CD4-positive, alpha-beta memory T cell (primary cell): ENCODE data around the gene CERS6. TPM values are rescaled to one million over a fixed set of nuclear protein-coding genes. Genes with fewer than 3 reads are reported as not detected.

Source experiments
- CTCF ChIA-PET: fragments of 350-600 bp; sonication (Branson Sonifier 250); formaldehyde crosslinking; loops from one replicate; lab custom pipeline; 2021; ENCODE audit warnings: inconsistent platforms; ENCODE audit not compliant: partially characterized antibody; lab: Charles Lee
- POLR2A ChIA-PET: fragments of 350-600 bp; sonication (Branson Sonifier 250); formaldehyde crosslinking; loops from one replicate; lab custom pipeline; 2021; ENCODE audit not compliant: partially characterized antibody; lab: Charles Lee
- DNase-seq, 5 donors: peaks; one replicate each; pipeline versions ENCODE4 v3.0.0 to v3.0.0-alpha.2; 2020 to 2022; ENCODE audit warnings: mixed read lengths in 1 of 5
- H3K27ac ChIP-seq: one replicate; pipeline ENCODE4 v1.7.0; 2013; ENCODE audit warnings: low read depth, low read length
- H3K27me3 ChIP-seq: 2 replicates; pipeline ENCODE4 v1.7.0; 2013; ENCODE audit warnings: mild to moderate bottlenecking, low read length, moderate library complexity; ENCODE audit not compliant: insufficient read depth
- H3K36me3 ChIP-seq: 2 replicates; pipeline ENCODE4 v1.7.0; 2013; ENCODE audit warnings: mild to moderate bottlenecking, low read length, moderate library complexity; ENCODE audit not compliant: insufficient read depth
- H3K4me1 ChIP-seq: 2 replicates; pipeline ENCODE4 v1.7.0; 2013; ENCODE audit warnings: mild to moderate bottlenecking, low read length, moderate library complexity; ENCODE audit not compliant: insufficient read depth
- H3K4me3 ChIP-seq, 2 donors: one replicate each; pipeline ENCODE4 v1.7.0; 2013; ENCODE audit warnings: low read length in 2 of 2, mild to moderate bottlenecking in 1 of 2
- H3K9me3 ChIP-seq, 2 donors: one replicate each; pipeline ENCODE4 v1.7.0; 2013; ENCODE audit warnings: low read length in 2 of 2, control low read depth in 1 of 2; ENCODE audit not compliant: control insufficient read depth in 1 of 2
- H3K27ac Mint-ChIP-seq, 7 donors: one replicate each; pipeline ENCODE4 v1.8.0; 2020 to 2021; ENCODE audit warnings: mixed read lengths in 7 of 7, mild to moderate bottlenecking in 6 of 7, inconsistent platforms in 3 of 7, moderate library complexity in 3 of 7
- H3K27me3 Mint-ChIP-seq, 2 donors: one replicate each; pipeline ENCODE4 v1.8.0; 2020 to 2021; ENCODE audit warnings: mixed read lengths in 2 of 2
- H3K36me3 Mint-ChIP-seq, 2 donors: one replicate each; pipeline ENCODE4 v1.8.0; 2020 to 2021; ENCODE audit warnings: mixed read lengths in 2 of 2, inconsistent platforms in 1 of 2, mild to moderate bottlenecking in 1 of 2
- H3K4me1 Mint-ChIP-seq, 4 donors: one replicate each; pipeline ENCODE4 v1.8.0; 2020 to 2021; ENCODE audit warnings: mixed read lengths in 4 of 4, mild to moderate bottlenecking in 1 of 4
- H3K4me3 Mint-ChIP-seq, 8 donors: one replicate each; pipeline ENCODE4 v1.8.0; 2020 to 2021; ENCODE audit warnings: mixed read lengths in 8 of 8, mild to moderate bottlenecking in 7 of 8, moderate library complexity in 6 of 8, inconsistent platforms in 3 of 8
- H3K9me3 Mint-ChIP-seq, 8 donors: one replicate each; pipeline ENCODE4 v1.8.0; 2020 to 2021; ENCODE audit warnings: mixed read lengths in 8 of 8, mild to moderate bottlenecking in 5 of 8, inconsistent platforms in 3 of 8, moderate library complexity in 1 of 8
- intact Hi-C: fragments of 100-400 bp; cut with micrococcal nuclease; formaldehyde crosslinking; loops from one replicate; pipeline ENCODE4 v1.15.1; 2023
- polyA plus RNA-seq, 2 donors: library from polyadenylated mRNA; unstranded; fragments of 300-500 nt; fragmentation: Illumina TruSeq; gene quantifications; one replicate each; pipeline ENCODE4 v1.2.3, GENCODE V29; 2021
- total RNA-seq, 2 experiments: library from RNA; stranded (reverse); gene quantifications; one replicate each; pipeline ENCODE4 v1.2.3, GENCODE V29; 2021

The CERS6 gene
- total and polyA plus RNA-seq, 4 experiments from 2014 or later = 5.1 to 11.3 (median 7.6) TPM

DNA sequence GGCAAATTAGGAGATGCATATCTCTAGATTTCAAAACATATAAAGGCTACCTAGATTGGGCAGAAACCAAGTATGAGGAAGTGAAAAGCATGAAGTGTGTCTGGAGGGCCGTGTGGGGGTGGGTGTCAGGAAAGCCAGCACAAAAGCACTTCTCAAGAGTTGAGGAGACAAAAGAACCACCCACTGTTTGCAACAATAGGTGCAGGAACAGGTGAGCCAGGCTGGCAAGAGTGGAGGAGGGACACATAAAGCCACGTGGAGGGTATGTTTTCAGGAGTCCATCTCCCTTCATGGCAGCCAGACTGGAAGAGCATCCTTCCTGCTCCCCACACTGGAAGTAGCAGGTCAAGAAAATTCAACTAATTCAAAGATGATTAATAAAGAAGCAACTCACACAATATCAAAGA, 96.4 kb downstream of the CERS6 start:
- ChIA-PET POLR2A (no interaction called here), CTCF (no interaction called here)
- Histone ChIP-seq H3K36me3 (no peaks in the 10 kb centered on the region), H3K4me3 (no peak overlapping the region), H3K4me1 (no peaks in the 10 kb centered on the region), H3K9me3 (no peaks in the 10 kb centered on the region), H3K27ac (no peak overlapping the region), H3K27me3 (no peaks in the 10 kb centered on the region)
- H3K27me3 Mint-ChIP-seq = no peaks in the 10 kb centered on the region
- peaks cover 8 to 22% (median 12%) of the 10 kb centered on the region in 4 donors for H3K4me1 Mint-ChIP-seq
- peaks cover 0 to 2% (median 0%) of the 10 kb centered on the region in 8 donors for H3K9me3 Mint-ChIP-seq
- intact Hi-C loops = no loop called here
- H3K36me3 Mint-ChIP-seq = peaks cover 9 to 21% of the 10 kb centered on the region in 2 donors
- no peak for DNase-seq
- peak overlapping the region in 1 of 7 donors; percentile 18 for H3K27ac Mint-ChIP-seq
- H3K4me3 Mint-ChIP-seq = no peak overlapping the region

- Histone ChIP-seq H3K4me3 (no peak overlapping the region), H3K27me3 (no peaks in the 10 kb centered on the region), H3K9me3 (no peaks in the 10 kb centered on the region), H3K36me3 (no peaks in the 10 kb centered on the region), H3K4me1 (no peaks in the 10 kb centered on the region), H3K27ac (no peak overlapping the region)
- H3K9me3 Mint-ChIP-seq = peaks cover 0 to 5% (median 0%) of the 10 kb centered on the region in 8 donors
- CTCF ChIA-PET = no interaction called here
- peaks cover 2 to 8% of the 10 kb centered on the region in 2 donors for H3K36me3 Mint-ChIP-seq
- H3K27me3 Mint-ChIP-seq = no peaks in the 10 kb centered on the region
- peaks cover 6 to 16% (median 11%) of the 10 kb centered on the region in 4 donors for H3K4me1 Mint-ChIP-seq
- intact Hi-C loops = no loop called here
- POLR2A ChIA-PET = no interaction called here
- H3K4me3 Mint-ChIP-seq = no peak overlapping the region
- DNase-seq = no peak
- no peak overlapping the region for H3K27ac Mint-ChIP-seq
These were observed 99.2 kb downstream of the CERS6 start for GRCh38 chr2:168555283-168555682.

DNA sequence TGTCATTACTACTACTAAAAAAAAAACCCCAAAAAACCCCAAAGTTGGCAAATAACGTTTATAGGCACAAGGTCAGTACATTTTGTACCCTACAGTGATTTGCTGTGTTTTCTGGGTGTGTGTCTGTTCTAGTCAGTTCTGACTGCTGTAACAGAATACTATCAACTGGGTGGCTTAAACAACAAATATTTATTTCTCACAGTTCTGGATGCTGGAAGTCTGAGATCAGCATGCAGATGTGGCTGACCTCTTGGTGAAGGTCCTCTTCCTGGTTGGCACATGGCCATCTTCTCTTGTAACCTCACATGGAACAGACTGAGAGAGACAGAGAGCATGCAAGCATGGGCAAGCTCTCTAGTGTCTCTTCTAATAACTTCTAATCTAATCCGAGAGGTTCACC, 103.1 kb downstream of the CERS6 start:
- no peak overlapping the region for H3K27ac Mint-ChIP-seq
- ChIA-PET CTCF (no interaction called here), POLR2A (no interaction called here)
- no peaks in the 10 kb centered on the region for H3K27me3 Mint-ChIP-seq
- no peaks in the 10 kb centered on the region for H3K4me1 ChIP-seq
- H3K27me3 ChIP-seq = no peaks in the 10 kb centered on the region
- DNase-seq = no peak
- H3K27ac ChIP-seq = no peak overlapping the region
- no peaks in the 10 kb centered on the region for H3K36me3 ChIP-seq
- intact Hi-C loops = no loop called here
- H3K9me3 ChIP-seq = no peaks in the 10 kb centered on the region
- H3K36me3 Mint-ChIP-seq = peaks cover 6 to 27% of the 10 kb centered on the region in 2 donors
- H3K4me3 ChIP-seq = no peak overlapping the region
- no peak overlapping the region for H3K4me3 Mint-ChIP-seq
- H3K4me1 Mint-ChIP-seq = peaks cover 4 to 14% (median 5%) of the 10 kb centered on the region in 4 donors
- H3K9me3 Mint-ChIP-seq = peaks cover 0 to 5% (median 0%) of the 10 kb centered on the region in 8 donors

GRCh38 chr2:168560817-168561499, 104.9 kb downstream of the CERS6 start:
- ChIA-PET CTCF (no interaction called here), POLR2A (no interaction called here)
- DNase-seq = no peak
- intact Hi-C loops = no loop called here
- Histone ChIP-seq H3K4me1 (no peaks in the 10 kb centered on the region), H3K9me3 (no peaks in the 10 kb centered on the region), H3K4me3 (no peak overlapping the region), H3K27ac (no peak overlapping the region), H3K36me3 (no peaks in the 10 kb centered on the region), H3K27me3 (no peaks in the 10 kb centered on the region)
- Mint-ChIP-seq H3K27ac (no peak overlapping the region), H3K27me3 (no peaks in the 10 kb centered on the region), H3K4me1 (peaks cover 5 to 16% (median 9%) of the 10 kb centered on the region in 4 donors), H3K9me3 (peaks cover 0 to 5% (median 0%) of the 10 kb centered on the region in 8 donors), H3K36me3 (peaks cover 6 to 27% of the 10 kb centered on the region in 2 donors), H3K4me3 (no peak overlapping the region)

DNA sequence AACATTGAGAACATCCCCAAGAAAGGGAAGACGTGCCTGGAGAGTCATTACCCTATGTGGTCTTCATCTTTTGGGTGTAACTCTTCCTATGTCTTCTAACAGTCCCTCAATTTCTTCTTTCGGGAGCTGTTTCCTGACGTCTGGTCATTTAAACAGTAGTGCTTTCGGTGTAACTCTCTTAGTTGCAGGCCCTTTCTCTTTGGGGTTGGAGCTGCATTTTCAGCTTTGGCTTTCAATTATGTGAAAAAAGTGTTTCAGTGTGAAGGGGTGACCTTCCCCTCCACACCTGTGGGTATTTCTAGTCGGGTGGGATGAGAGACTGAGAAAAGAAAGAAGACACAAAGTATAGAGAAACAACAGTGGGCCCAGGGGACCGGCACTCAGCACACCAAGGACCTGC, 105.9 kb downstream of the CERS6 start:
- H3K27me3 ChIP-seq = no peaks in the 10 kb centered on the region
- no peaks in the 10 kb centered on the region for H3K9me3 ChIP-seq
- Mint-ChIP-seq H3K4me3 (no peak overlapping the region), H3K4me1 (peaks cover 5 to 16% (median 9%) of the 10 kb centered on the region in 4 donors), H3K27ac (no peak overlapping the region), H3K27me3 (no peaks in the 10 kb centered on the region), H3K36me3 (peaks cover 6 to 27% of the 10 kb centered on the region in 2 donors), H3K9me3 (peaks cover 0 to 5% (median 0%) of the 10 kb centered on the region in 8 donors)
- ChIA-PET CTCF (no interaction called here), POLR2A (no interaction called here)
- H3K36me3 ChIP-seq = no peaks in the 10 kb centered on the region
- DNase-seq = no peak
- no peak overlapping the region for H3K4me3 ChIP-seq
- no peaks in the 10 kb centered on the region for H3K4me1 ChIP-seq
- no peak overlapping the region for H3K27ac ChIP-seq
- intact Hi-C loops = no loop called here

DNA sequence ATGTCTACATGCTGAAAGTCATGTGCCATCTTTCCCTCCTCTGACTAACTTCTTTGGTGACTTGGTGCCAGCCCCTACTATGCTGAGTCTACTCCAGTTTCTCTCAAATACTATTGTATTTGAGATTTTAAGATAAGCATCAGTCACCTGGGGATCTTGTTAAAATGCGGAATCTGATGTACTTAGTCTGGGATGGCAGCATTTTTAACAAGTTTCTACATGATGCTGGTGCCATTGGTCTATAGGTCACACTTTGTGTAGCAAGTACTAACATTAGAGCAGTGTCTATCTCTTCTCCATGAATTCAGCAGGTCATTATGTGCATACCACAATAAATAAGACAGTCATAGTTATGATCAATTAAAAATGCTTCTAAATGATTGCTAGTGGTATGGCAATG, 106.9 kb downstream of the CERS6 start:
- peaks cover 6 to 27% of the 10 kb centered on the region in 2 donors for H3K36me3 Mint-ChIP-seq
- Histone ChIP-seq H3K36me3 (no peaks in the 10 kb centered on the region), H3K27me3 (no peaks in the 10 kb centered on the region), H3K9me3 (no peaks in the 10 kb centered on the region), H3K4me1 (no peaks in the 10 kb centered on the region), H3K4me3 (no peak overlapping the region), H3K27ac (no peak overlapping the region)
- intact Hi-C loops = no loop called here
- peaks cover 5 to 16% (median 10%) of the 10 kb centered on the region in 4 donors for H3K4me1 Mint-ChIP-seq
- no peak overlapping the region for H3K27ac Mint-ChIP-seq
- no peak overlapping the region for H3K4me3 Mint-ChIP-seq
- CTCF ChIA-PET = no interaction called here
- H3K27me3 Mint-ChIP-seq = no peaks in the 10 kb centered on the region
- no peak for DNase-seq
- H3K9me3 Mint-ChIP-seq = peaks cover 0 to 5% (median 0%) of the 10 kb centered on the region in 8 donors
- POLR2A ChIA-PET = no interaction called here

GRCh38 chr2:168564641-168565040, 108.6 kb downstream of the CERS6 start:
- no peak for DNase-seq
- Histone ChIP-seq H3K4me3 (no peak overlapping the region), H3K36me3 (no peaks in the 10 kb centered on the region), H3K27me3 (no peaks in the 10 kb centered on the region), H3K9me3 (no peaks in the 10 kb centered on the region), H3K4me1 (no peaks in the 10 kb centered on the region), H3K27ac (no peak overlapping the region)
- no peak overlapping the region for H3K4me3 Mint-ChIP-seq
- peaks cover 5 to 16% (median 10%) of the 10 kb centered on the region in 4 donors for H3K4me1 Mint-ChIP-seq
- intact Hi-C loops = no loop called here
- H3K36me3 Mint-ChIP-seq = peaks cover 6 to 27% of the 10 kb centered on the region in 2 donors
- CTCF ChIA-PET = no interaction called here
- no peaks in the 10 kb centered on the region for H3K27me3 Mint-ChIP-seq
- H3K9me3 Mint-ChIP-seq = peaks cover 0 to 5% (median 0%) of the 10 kb centered on the region in 8 donors
- H3K27ac Mint-ChIP-seq = no peak overlapping the region
- POLR2A ChIA-PET = no interaction called here
